ENCODE results near the gene PSD2. TPM values are rescaled to one million over a fixed set of nuclear protein-coding genes. Genes with fewer than 3 reads are reported as not detected.

PSD2 gene
- total and polyA plus RNA-seq, 2 of the 13 experiments (the other 11 are each of a cell fraction or from before 2014, with no cell fraction given), result 0.07 TPM; not detected in 1

- ChIA-PET CTCF (ENCODE audit: low intra/inter-chr PET ratio, low total read pairs) (no interaction called here), POLR2A (no interaction called here)
- intact Hi-C loops (cut with micrococcal nuclease; ENCODE audit: unreplicated experiment), result no loop called here
- Histone ChIP-seq H3K27ac (ENCODE audit: extremely low read length, insufficient read depth, low read length) (no peak overlapping the region), H3K9ac (ENCODE audit: insufficient read depth, low read depth, low read length) (no peak overlapping the region), H3K27me3 (ENCODE audit: control insufficient read depth in 1 of 2, insufficient read depth in 2 of 2, low read length in 2 of 2) (peaks cover 8 to 56% of the 10 kb centered on the region in 2 experiments), H3K36me3 (replicated peaks in 1 of 2; ENCODE audit: control insufficient read depth in 1 of 2, insufficient read depth in 2 of 2, low read length in 2 of 2) (no peaks in the 10 kb centered on the region), H3K4me1 (ENCODE audit: insufficient read depth, low read length) (peaks cover 14% of the 10 kb centered on the region), H3K4me2 (ENCODE audit: low read depth, low read length) (no peak overlapping the region), H3K4me3 (replicated peaks in 1 of 3; ENCODE audit: insufficient read depth in 1 of 3, low read depth in 2 of 3, low read length in 3 of 3) (no peak overlapping the region), H2AFZ (ENCODE audit: low read length) (no peak overlapping the region), H3K9me3 (ENCODE audit: low read length) (no peaks in the 10 kb centered on the region), H4K20me1 (ENCODE audit: insufficient read depth, low read length) (no peaks in the 10 kb centered on the region), H3K79me2 (ENCODE audit: insufficient read depth, low read length) (no peaks in the 10 kb centered on the region)
- DNase-seq (ENCODE audit: low spot score) (no peak), ATAC-seq (no peak), FAIRE-seq (no peak)
- 55% methylated on average over 2 of the region's 2 CpGs for WGBS (ENCODE audit: low lambda C conversion rate)
- in situ Hi-C loops (cut with HindIII; ENCODE audit: extremely low pct_ligation_motif_present, low pct_unique_long_range_greater_than_20kb), result no loop called here
- no TSS peak for BruUV-seq (replicated peaks)
- TF ChIP-seq SNAPC2 (CRISPR knock-in tag; IDR thresholded peaks at IDR 0.05) (no peak), SMAD1 (CRISPR knock-in tag; IDR thresholded peaks at IDR 0.05; ENCODE audit: borderline replicate concordance, low read depth) (no peak), NR2F1 (CRISPR knock-in tag; IDR thresholded peaks at IDR 0.05) (no peak), MLLT10 (CRISPR knock-in tag; IDR thresholded peaks at IDR 0.05) (no peak), SP140L (CRISPR knock-in tag; IDR thresholded peaks at IDR 0.05; ENCODE audit: borderline replicate concordance) (no peak), REPIN1 (CRISPR knock-in tag; IDR thresholded peaks at IDR 0.05; ENCODE audit: borderline replicate concordance, low read depth) (no peak), ZNF414 (CRISPR knock-in tag; IDR thresholded peaks at IDR 0.05) (no peak), ZNF407 (CRISPR knock-in tag; IDR thresholded peaks at IDR 0.05; ENCODE audit: not compliant biosample characterization) (no peak), ATF2 (CRISPR knock-in tag; IDR thresholded peaks at IDR 0.05) (no peak), HNRNPL (IDR thresholded peaks at IDR 0.05; ENCODE audit: low read depth, low read length) (no peak), MLX (CRISPR knock-in tag; IDR thresholded peaks at IDR 0.05) (no peak), CC2D1A (CRISPR knock-in tag; IDR thresholded peaks at IDR 0.05) (no peak), ZNF607 (CRISPR knock-in tag; IDR thresholded peaks at IDR 0.05; ENCODE audit: borderline replicate concordance) (no peak), CREM (IDR thresholded peaks at IDR 0.05) (no peak), CREM (CRISPR knock-in tag; IDR thresholded peaks at IDR 0.05) (no peak)
These were observed 3.4 kb upstream of the PSD2 start for GRCh38 chr5:139792218-139792617.

All from HepG2 (cell line).